B cell (primary cell): ENCODE measurements around the gene MBOAT1.

Source experiments
- EZH2 ChIP-seq: IDR thresholded peaks from 2 replicates; pipeline ENCODE4 v1.6.1; 2012; ENCODE audit warnings: borderline replicate concordance, low read depth, mild to moderate bottlenecking, moderate library complexity, low read length; ENCODE audit not compliant: insufficient read depth, poor library complexity, severe bottlenecking
- TF ChIP-seq, protein P1 (sequence below): fragments of 200-600 bp; IDR thresholded peaks from one replicate; pipeline ENCODE4 v1.8.0; 2022; ENCODE audit warnings: antibody characterized with exemption, mild to moderate bottlenecking

DNA sequence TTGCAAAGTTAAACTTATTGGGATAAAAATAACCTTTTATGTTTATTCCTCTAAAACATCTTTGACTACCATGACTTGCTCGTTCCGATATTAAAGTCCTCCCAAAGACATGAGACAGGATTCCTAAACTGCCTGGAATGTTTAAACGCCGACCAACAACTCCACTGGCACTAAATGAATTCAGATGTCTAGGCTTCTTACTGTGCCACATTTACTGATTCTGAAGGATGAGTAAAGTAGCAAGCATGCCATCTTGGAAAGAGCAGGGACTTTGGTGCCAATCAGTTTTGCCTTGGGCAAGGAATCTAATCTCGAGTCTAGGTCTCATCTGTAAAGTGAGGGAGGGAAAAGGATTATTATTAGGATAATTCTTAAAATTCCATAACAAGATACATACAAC is 25.3 kb downstream of the MBOAT1 start:
- TF ChIP-seq, protein P1, sequence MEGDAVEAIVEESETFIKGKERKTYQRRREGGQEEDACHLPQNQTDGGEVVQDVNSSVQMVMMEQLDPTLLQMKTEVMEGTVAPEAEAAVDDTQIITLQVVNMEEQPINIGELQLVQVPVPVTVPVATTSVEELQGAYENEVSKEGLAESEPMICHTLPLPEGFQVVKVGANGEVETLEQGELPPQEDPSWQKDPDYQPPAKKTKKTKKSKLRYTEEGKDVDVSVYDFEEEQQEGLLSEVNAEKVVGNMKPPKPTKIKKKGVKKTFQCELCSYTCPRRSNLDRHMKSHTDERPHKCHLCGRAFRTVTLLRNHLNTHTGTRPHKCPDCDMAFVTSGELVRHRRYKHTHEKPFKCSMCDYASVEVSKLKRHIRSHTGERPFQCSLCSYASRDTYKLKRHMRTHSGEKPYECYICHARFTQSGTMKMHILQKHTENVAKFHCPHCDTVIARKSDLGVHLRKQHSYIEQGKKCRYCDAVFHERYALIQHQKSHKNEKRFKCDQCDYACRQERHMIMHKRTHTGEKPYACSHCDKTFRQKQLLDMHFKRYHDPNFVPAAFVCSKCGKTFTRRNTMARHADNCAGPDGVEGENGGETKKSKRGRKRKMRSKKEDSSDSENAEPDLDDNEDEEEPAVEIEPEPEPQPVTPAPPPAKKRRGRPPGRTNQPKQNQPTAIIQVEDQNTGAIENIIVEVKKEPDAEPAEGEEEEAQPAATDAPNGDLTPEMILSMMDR, result no peak
- TF ChIP-seq EZH2, result no peak
